ENCODE measurements around the gene MAPKAP1. TPM values are rescaled to one million over a fixed set of nuclear protein-coding genes. Genes with fewer than 3 reads are reported as not detected.
"Not testable (repeated sequence)": the region's sequence is repeated elsewhere in the genome, so short reads cannot be mapped to it uniquely, and the experiment has no call there.

MAPKAP1 gene
- total RNA-seq, 1 donor from 2014 or later = 56.6 TPM

DNA sequence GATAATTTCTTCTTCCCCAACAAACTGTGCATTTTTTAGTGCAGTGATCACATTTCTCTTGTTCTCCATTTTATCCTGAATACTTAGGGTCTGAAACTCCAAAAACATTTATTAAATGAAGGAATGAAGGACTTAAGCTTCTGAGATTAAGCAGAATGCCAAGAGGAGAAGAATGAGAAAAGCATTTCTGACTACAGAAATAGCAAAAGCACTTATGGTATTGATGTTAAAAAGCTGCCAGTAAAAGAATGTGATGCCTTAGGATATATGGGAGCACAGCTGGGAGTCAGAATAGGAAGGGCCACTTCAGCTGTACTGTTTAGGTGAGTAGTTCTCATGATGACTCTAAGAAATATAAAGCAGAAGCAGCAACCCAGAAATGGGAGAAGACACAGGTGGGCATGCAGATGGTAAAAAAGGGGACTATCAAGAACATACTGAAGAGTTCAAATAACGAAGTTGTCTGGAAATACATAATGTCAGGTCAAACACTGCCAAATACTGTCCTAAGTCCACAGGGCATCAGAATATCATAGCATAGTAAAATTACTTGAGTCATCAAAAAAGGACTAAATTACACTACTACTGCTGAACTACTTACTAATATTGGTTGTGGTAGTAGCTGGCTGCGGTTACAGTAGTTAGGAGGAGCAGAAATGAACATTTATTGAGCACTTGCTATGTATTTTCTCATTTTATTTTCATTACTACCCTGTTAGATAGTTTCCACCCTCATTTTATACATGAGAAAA, 132.7 kb downstream of the MAPKAP1 start:
- Histone ChIP-seq H3K36me3 (peaks cover 19% of the 10 kb centered on the region), H3K4me3 (no peak overlapping the region), H3K4me1 (no peaks in the 10 kb centered on the region), H3F3A (ENCODE audit: low read depth) (peaks cover 3% of the 10 kb centered on the region), H2AFZ (replicated peaks) (no peak overlapping the region), H4K20me1 (ENCODE audit: low read depth) (no peaks in the 10 kb centered on the region), H3K9ac (no peak overlapping the region), H3K79me2 (ENCODE audit: low read depth) (no peaks in the 10 kb centered on the region), H3K27ac (no peak overlapping the region), H3K9me3 (ENCODE audit: low read depth) (peaks cover 25% of the 10 kb centered on the region), H3K27me3 (no peaks in the 10 kb centered on the region), H3K4me2 (no peak overlapping the region)
- DNase-seq (ENCODE audit: low spot score) = no peak
- no peak for TF ChIP-seq EZH2 (IDR thresholded peaks at IDR 0.05)
- no peak for TF ChIP-seq EZH2phosphoT487 (IDR thresholded peaks at IDR 0.05)
- TF ChIP-seq, protein P1, sequence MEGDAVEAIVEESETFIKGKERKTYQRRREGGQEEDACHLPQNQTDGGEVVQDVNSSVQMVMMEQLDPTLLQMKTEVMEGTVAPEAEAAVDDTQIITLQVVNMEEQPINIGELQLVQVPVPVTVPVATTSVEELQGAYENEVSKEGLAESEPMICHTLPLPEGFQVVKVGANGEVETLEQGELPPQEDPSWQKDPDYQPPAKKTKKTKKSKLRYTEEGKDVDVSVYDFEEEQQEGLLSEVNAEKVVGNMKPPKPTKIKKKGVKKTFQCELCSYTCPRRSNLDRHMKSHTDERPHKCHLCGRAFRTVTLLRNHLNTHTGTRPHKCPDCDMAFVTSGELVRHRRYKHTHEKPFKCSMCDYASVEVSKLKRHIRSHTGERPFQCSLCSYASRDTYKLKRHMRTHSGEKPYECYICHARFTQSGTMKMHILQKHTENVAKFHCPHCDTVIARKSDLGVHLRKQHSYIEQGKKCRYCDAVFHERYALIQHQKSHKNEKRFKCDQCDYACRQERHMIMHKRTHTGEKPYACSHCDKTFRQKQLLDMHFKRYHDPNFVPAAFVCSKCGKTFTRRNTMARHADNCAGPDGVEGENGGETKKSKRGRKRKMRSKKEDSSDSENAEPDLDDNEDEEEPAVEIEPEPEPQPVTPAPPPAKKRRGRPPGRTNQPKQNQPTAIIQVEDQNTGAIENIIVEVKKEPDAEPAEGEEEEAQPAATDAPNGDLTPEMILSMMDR (IDR thresholded peaks at IDR 0.05) = no peak
- Mint-ChIP-seq H3K4me3 (no peak overlapping the region), H3K36me3 (peaks cover 38% of the 10 kb centered on the region), H3K27me3 (ENCODE audit: insufficient read depth, low read depth) (peaks cover 7% of the 10 kb centered on the region), H3K27ac (no peak overlapping the region), H3K9me3 (peaks cover 47% of the 10 kb centered on the region), H3K4me1 (no peaks in the 10 kb centered on the region)

DNA sequence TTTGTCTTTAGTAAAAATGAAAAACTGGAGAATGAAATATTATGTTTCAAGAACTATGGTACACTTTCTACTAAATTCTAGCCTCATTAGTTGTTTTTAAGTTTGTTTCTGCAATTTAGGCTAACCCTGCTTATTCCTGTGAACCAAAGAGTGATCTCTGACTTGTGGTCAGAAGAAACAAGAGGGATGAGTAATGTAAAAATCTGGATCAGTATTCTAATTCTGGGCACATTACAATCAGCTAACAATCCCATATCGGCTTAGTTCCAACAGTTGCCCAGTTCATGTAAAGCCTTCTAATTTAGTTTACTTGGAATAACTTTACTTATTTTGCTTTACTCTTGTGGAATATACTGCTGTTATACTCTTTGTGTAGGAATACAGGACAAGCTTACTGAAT, 134.5 kb downstream of the MAPKAP1 start:
- not testable (repeated sequence) for H3K27me3 Mint-ChIP-seq (ENCODE audit: insufficient read depth, low read depth); H3K9ac ChIP-seq; DNase-seq (ENCODE audit: low spot score); H3K4me1 ChIP-seq; H3K4me3 Mint-ChIP-seq; H2AFZ ChIP-seq (replicated peaks); H3K27me3 ChIP-seq; H3K4me1 Mint-ChIP-seq; H3K4me3 ChIP-seq; H3K27ac Mint-ChIP-seq; H3K79me2 ChIP-seq (ENCODE audit: low read depth); H3K4me2 ChIP-seq; H3K27ac ChIP-seq; H3F3A ChIP-seq (ENCODE audit: low read depth); H4K20me1 ChIP-seq (ENCODE audit: low read depth)
- Histone ChIP-seq H3K9me3 (ENCODE audit: low read depth) (peaks cover 15% of the 10 kb centered on the region), H3K36me3 (peaks cover 12% of the 10 kb centered on the region)
- H3K9me3 Mint-ChIP-seq = peaks cover 48% of the 10 kb centered on the region
- H3K36me3 Mint-ChIP-seq = peaks cover 34% of the 10 kb centered on the region

DNA sequence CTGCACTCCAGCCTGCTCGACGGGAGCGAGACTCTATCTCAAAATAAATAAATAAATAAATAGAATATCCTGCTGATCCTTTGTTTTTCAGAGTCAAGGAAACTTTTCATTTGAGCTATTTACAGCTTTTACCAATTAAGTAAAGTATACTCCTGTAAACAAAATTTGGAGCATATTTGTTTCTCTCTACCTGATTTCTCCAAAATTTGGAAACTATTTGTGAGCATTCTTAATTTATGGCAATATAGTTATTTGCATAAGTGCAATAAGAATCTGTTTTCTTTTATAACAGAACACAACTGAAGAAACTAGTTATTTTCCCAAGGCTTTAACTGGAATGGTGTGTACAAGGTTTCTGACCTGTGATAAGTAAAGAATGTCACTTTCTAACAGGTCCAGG, 135.2 kb downstream of the MAPKAP1 start:
- not testable (repeated sequence) for H3K27me3 Mint-ChIP-seq (ENCODE audit: insufficient read depth, low read depth); H3K4me2 ChIP-seq
- H3K9me3 Mint-ChIP-seq = peaks cover 48% of the 10 kb centered on the region

DNA sequence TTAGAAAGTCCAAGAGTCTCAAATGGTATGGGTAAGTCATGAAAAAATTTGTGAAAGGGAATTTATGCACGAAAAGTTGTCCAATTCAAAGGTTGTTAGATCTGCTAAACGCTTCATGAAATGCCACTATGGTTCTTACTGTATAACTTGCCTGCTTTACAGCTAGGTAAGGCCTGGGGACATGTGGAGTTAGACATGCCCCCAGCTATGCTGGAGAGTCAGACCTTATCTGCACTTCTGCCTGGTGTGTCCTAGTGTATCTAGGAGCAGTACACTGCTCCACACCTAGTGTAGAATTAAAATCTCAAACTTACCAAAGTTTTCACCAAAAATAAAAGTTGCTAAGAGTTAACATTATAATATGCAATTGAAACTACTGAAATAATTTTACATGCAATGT, 136.8 kb downstream of the MAPKAP1 start:
- TF ChIP-seq, protein P1 (IDR thresholded peaks at IDR 0.05) = no peak
- no peak for TF ChIP-seq EZH2phosphoT487 (IDR thresholded peaks at IDR 0.05)
- Mint-ChIP-seq H3K4me1 (peaks cover 3% of the 10 kb centered on the region), H3K27ac (no peak overlapping the region), H3K4me3 (no peak overlapping the region), H3K9me3 (peaks cover 35% of the 10 kb centered on the region), H3K27me3 (ENCODE audit: insufficient read depth, low read depth) (peaks cover 3% of the 10 kb centered on the region), H3K36me3 (peaks cover 25% of the 10 kb centered on the region)
- H3K27me3 ChIP-seq = no peaks in the 10 kb centered on the region
- no peaks in the 10 kb centered on the region for H4K20me1 ChIP-seq (ENCODE audit: low read depth)
- H3K79me2 ChIP-seq (ENCODE audit: low read depth) = no peaks in the 10 kb centered on the region
- H3K27ac ChIP-seq = no peak overlapping the region
- H3K4me3 ChIP-seq = no peak overlapping the region
- peaks cover 15% of the 10 kb centered on the region for H3K9me3 ChIP-seq (ENCODE audit: low read depth)
- no peak overlapping the region for H2AFZ ChIP-seq (replicated peaks)
- no peak for DNase-seq (ENCODE audit: low spot score)
- no peaks in the 10 kb centered on the region for H3F3A ChIP-seq (ENCODE audit: low read depth)
- H3K4me1 ChIP-seq = no peaks in the 10 kb centered on the region
- peaks cover 12% of the 10 kb centered on the region for H3K36me3 ChIP-seq
- no peak overlapping the region for H3K4me2 ChIP-seq
- H3K9ac ChIP-seq = no peak overlapping the region

More for the DNA sequence above, 135.2 kb downstream of the MAPKAP1 start:
- H3K4me1 ChIP-seq; H3K4me1 Mint-ChIP-seq; DNase-seq (ENCODE audit: low spot score); H3K9ac ChIP-seq; H2AFZ ChIP-seq (replicated peaks); H3K4me3 ChIP-seq; H4K20me1 ChIP-seq (ENCODE audit: low read depth); H3K27ac Mint-ChIP-seq; H3K27ac ChIP-seq; H3F3A ChIP-seq (ENCODE audit: low read depth); H3K79me2 ChIP-seq (ENCODE audit: low read depth); H3K27me3 ChIP-seq; H3K4me3 Mint-ChIP-seq: not testable (repeated sequence)
- Histone ChIP-seq H3K36me3 (peaks cover 12% of the 10 kb centered on the region), H3K9me3 (ENCODE audit: low read depth) (peaks cover 15% of the 10 kb centered on the region)
- H3K36me3 Mint-ChIP-seq = peaks cover 34% of the 10 kb centered on the region
